Tibial nerve (tissue), 3 donors: ENCODE results near the gene FYTTD1.

Experiments
- EP300 ChIP-seq, 2 donors: sonication (generic); formaldehyde crosslinking; IDR thresholded peaks; one replicate each; pipeline ENCODE4 v1.6.1; 2017; ENCODE audit warnings: antibody characterized with exemption in 2 of 2, mild to moderate bottlenecking in 1 of 2
- POLR2A ChIP-seq, 2 donors: fragments of 450-650 bp; IDR thresholded peaks; one replicate each; pipeline ENCODE4 v1.6.1; 2017; ENCODE audit warnings: antibody characterized with exemption in 2 of 2, mild to moderate bottlenecking in 2 of 2, moderate library complexity in 2 of 2

DNA sequence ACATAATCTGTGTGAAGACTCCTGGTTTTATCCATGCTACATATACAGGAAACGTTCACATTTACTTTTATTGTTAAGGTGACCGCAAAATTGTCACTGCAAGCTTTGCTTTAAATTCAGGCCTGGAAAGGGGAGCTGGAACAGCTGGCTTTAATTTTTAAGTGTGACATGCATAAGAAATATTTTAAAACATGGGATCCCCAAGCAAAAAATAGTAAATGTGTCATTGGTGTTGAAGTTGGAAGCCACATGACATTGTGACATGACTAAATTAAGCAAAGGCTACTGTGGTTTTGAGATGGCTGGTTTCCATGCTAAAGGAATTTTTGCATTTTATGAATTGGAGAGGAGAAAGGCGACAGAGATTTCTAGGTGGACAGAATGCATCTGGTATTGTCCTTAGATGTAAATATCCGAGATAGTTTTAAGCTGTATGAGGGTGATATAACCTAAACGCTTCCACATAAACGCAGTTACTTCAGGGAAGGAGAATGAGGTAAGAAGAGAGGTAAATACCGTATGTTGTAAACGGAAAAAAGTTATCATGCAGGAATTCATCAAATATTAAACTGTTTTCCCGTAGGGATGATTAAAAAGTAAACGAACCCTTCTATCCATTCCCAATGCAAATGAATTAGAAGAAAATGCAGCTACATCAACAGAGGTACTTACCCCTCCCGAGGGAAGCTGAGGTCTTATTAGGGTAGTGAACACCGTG, 927 bp upstream of the FYTTD1 start:
- TF ChIP-seq POLR2A (IDR thresholded peaks at IDR 0.05) (no peak), EP300 (IDR thresholded peaks at IDR 0.05) (no peak)
